K562 (cell line): ENCODE results near the gene B4GALNT4. TPM values are rescaled to one million over a fixed set of nuclear protein-coding genes. Genes with fewer than 3 reads are reported as not detected.

Experiments used
- CC2D1A ChIP-seq: fragments of 450-650 bp; IDR thresholded peaks from 2 replicates; pipeline ENCODE4 v1.6.1; 2017; ENCODE audit warnings: mild to moderate bottlenecking
- EGR1 ChIP-seq: fragments of 450-650 bp; conservative IDR thresholded peaks from 2 replicates; pipeline ENCODE4 v1.6.1; 2017; ENCODE audit warnings: mild to moderate bottlenecking
- ETV6 ChIP-seq, 3 experiments: fragments of 150-350 bp in 1 of 3; sonication (generic) in 1 of 3; formaldehyde crosslinking in 1 of 3; IDR thresholded peaks; 2 replicates each; pipeline versions ENCODE4 v1.6.1 to v1.8.0; 2014 to 2022; ENCODE audit warnings: borderline replicate concordance in 2 of 3, low read depth in 2 of 3, antibody characterized with exemption in 1 of 3, low read length in 1 of 3, mild to moderate bottlenecking in 1 of 3, missing genetic modification reagents in 1 of 3
- FOS ChIP-seq: IDR thresholded peaks from 3 replicates; pipeline ENCODE4 v1.6.1; 2011; ENCODE audit not compliant: insufficient read length; ENCODE audit errors: extremely low read depth
- FOXM1 ChIP-seq, 2 experiments: fragments of 450-650 bp in 1 of 2; sonication (generic) in 1 of 2; formaldehyde crosslinking in 1 of 2; IDR thresholded peaks; 2 replicates each; pipeline versions ENCODE4 v1.6.1 to v1.9.0; 2017 to 2022; ENCODE audit warnings: low read depth in 2 of 2, mild to moderate bottlenecking in 2 of 2, missing genetic modification reagents in 1 of 2, moderate library complexity in 1 of 2
- HDAC1 ChIP-seq, 2 experiments: fragments of 450-650 bp; IDR thresholded peaks; 2 replicates each; pipeline ENCODE4 v1.6.1; 2016 to 2017; ENCODE audit warnings: inconsistent platforms in 1 of 2, mild to moderate bottlenecking in 1 of 2, moderate library complexity in 1 of 2
- HNRNPUL1 ChIP-seq: fragments of 200-400 bp; formaldehyde crosslinking; IDR thresholded peaks from 2 replicates; pipeline ENCODE4 v1.6.1; 2017; ENCODE audit warnings: low read length
- ILK ChIP-seq: fragments of 450-650 bp; IDR thresholded peaks from 2 replicates; pipeline ENCODE4 v1.6.1; 2016; ENCODE audit warnings: missing genetic modification characterization, low read depth, mild to moderate bottlenecking, missing compliant biosample characterization, moderate library complexity, borderline replicate concordance
- JUN ChIP-seq, 2 experiments: sonication (generic) in 1 of 2; formaldehyde crosslinking in 1 of 2; IDR thresholded peaks; 2 replicates each; pipeline versions ENCODE4 v1.6.1 to v1.8.0; 2012 to 2022; ENCODE audit warnings: borderline replicate concordance in 2 of 2, mild to moderate bottlenecking in 2 of 2, improper control_type of control experiment in 1 of 2, low read depth in 1 of 2, low read length in 1 of 2, missing genetic modification reagents in 1 of 2
- KHSRP ChIP-seq: fragments of 450-650 bp; IDR thresholded peaks from 2 replicates; pipeline ENCODE4 v1.6.1; 2017
- KLF1 ChIP-seq: fragments of 450-650 bp; IDR thresholded peaks from 2 replicates; pipeline ENCODE4 v1.6.1; 2016; ENCODE audit warnings: missing genetic modification characterization, missing compliant biosample characterization
- LARP7 ChIP-seq: fragments of 450-650 bp; IDR thresholded peaks from 2 replicates; pipeline ENCODE4 v1.6.1; 2016
- MTF1 ChIP-seq: fragments of 250-450 bp; sonication (Bioruptor Pico); IDR thresholded peaks from 2 replicates; pipeline ENCODE4 v1.9.0; 2021; ENCODE audit warnings: moderate library complexity, mild to moderate bottlenecking, inconsistent platforms, borderline replicate concordance
- POLR2G ChIP-seq: fragments of 200-400 bp; formaldehyde crosslinking; IDR thresholded peaks from 2 replicates; pipeline ENCODE4 v1.6.1; 2017; ENCODE audit warnings: low read depth, mild to moderate bottlenecking, antibody characterized with exemption, low read length, moderate library complexity
- RBM22 ChIP-seq: fragments of 200-400 bp; formaldehyde crosslinking; IDR thresholded peaks from 2 replicates; pipeline ENCODE4 v1.6.1; 2018; ENCODE audit warnings: low read length, low read depth; ENCODE audit not compliant: poor library complexity, severe bottlenecking
- TRIM24 ChIP-seq, 2 experiments: fragments of 450-650 bp; IDR thresholded peaks; 2 replicates each; pipeline ENCODE4 v1.6.1; 2016
- ZBTB7A ChIP-seq: IDR thresholded peaks from 2 replicates; pipeline ENCODE4 v1.6.1; 2011; ENCODE audit warnings: low read depth, mild to moderate bottlenecking, low read length, moderate library complexity, borderline replicate concordance; ENCODE audit not compliant: control insufficient read depth
- ZC3H4 ChIP-seq: sonication (generic); formaldehyde crosslinking; IDR thresholded peaks from 2 replicates; pipeline ENCODE4 v1.9.0; 2021; ENCODE audit warnings: missing genetic modification reagents, borderline replicate concordance
- ZNF124 ChIP-seq: sonication (generic); formaldehyde crosslinking; IDR thresholded peaks from 2 replicates; pipeline ENCODE4 v1.8.1; 2022; ENCODE audit warnings: missing genetic modification reagents
- polyA plus RNA-seq, 8 experiments: library from polyadenylated mRNA; depleted of rRNA in 4 of 8; stranded (reverse) in 5 of 8; unstranded in 3 of 8; fragments of >200 nt; fragmentation: Nextera tagmentation in 2 of 8; fragmentation: Illumina TruSeq in 1 of 8; extraction: Ambion mirVana in 2 of 8; extraction: Trizol in 1 of 8; gene quantifications; 2 replicates each; pipeline versions ENCODE4 v1.2.1 to v1.2.3, GENCODE V29; 2011 to 2014; ENCODE audit warnings: inconsistent platforms in 1 of 8, missing spikeins in 1 of 8
- total RNA-seq, 7 experiments: library from RNA; depleted of rRNA in 6 of 7; stranded (reverse); fragments of >200 nt in 6 of 7; fragmentation: Illumina TruSeq in 2 of 7; extraction: Trizol in 2 of 7; gene quantifications; 2 replicates each; pipeline versions ENCODE4 v1.2.1 to v1.2.3, GENCODE V29; 2011 to 2021; ENCODE audit warnings: low replicate concordance in 1 of 7
- TF ChIP-seq, protein P1 (sequence below): sonication (generic); formaldehyde crosslinking; IDR thresholded peaks from 2 replicates; pipeline ENCODE4 v1.8.1; 2023; ENCODE audit warnings: mild to moderate bottlenecking, missing genetic modification reagents
- TF ChIP-seq, protein P2 (sequence below): fragments of 250-450 bp; sonication (Bioruptor Pico); IDR thresholded peaks from 2 replicates; pipeline ENCODE4 v1.8.0; 2021; ENCODE audit warnings: moderate library complexity, mild to moderate bottlenecking, inconsistent platforms
- TF ChIP-seq, protein P3 (sequence below): sonication (generic); formaldehyde crosslinking; IDR thresholded peaks from 2 replicates; pipeline ENCODE4 v1.9.0; 2022; ENCODE audit warnings: mild to moderate bottlenecking, missing genetic modification reagents

The B4GALNT4 gene
- total and polyA plus RNA-seq, 9 of the 15 experiments (the other 6 are each of a cell fraction or from before 2014, with no cell fraction given), result 0.20 to 37.1 (median 10.8) TPM; not detected in 1

DNA sequence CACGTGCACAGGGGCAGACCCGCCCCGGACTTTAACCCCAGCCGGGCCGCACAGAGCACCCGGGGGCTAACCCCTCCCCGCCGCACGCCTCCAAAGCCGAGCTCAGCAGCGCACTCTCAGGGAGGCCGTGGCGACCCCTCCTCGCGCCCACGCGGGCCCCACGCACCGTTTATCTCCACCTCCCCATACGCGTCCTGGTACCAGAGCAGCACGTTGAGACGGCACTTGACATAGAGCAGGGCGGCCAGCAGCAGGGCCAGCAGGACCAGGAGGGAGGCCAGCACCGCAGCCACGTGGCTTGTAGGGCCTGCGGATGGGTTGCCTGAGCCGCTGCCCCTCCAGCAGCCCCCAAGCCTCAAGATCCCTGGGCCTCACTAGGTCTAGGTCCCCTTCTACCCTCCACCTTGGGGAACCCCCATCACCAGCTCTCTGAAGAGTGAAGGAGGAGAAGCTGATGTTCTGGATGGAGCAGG, 38.4 kb downstream of the B4GALNT4 start (continued):
- TF ChIP-seq ZNF124 (0 out of 2 replicates have a peak, but pooled peaks have one; percentile 42), ETV6 (IDR thresholded peaks at IDR 0.05; ENCODE audit: borderline replicate concordance in 1 of 2, low read depth in 2 of 2, low read length in 1 of 2) (no peak), ETV6 (CRISPR knock-in tag; IDR thresholded peaks at IDR 0.05; ENCODE audit: borderline replicate concordance) (no peak), KLF1 (tag) (0 out of 2 replicates have a peak, but pooled peaks have one; percentile 24), JUN (IDR thresholded peaks at IDR 0.05; ENCODE audit: borderline replicate concordance, low read depth, low read length) (no peak), JUN (CRISPR knock-in tag; IDR thresholded peaks at IDR 0.05; ENCODE audit: borderline replicate concordance) (0 out of 2 replicates have a peak, but pooled peaks have one; percentile 51), EGR1 (peak; percentile 70), FOS (no peak), LARP7 (no peak), HNRNPUL1 (no peak), ZBTB7A (peak; percentile 39; the same call in 1 of the 2 replicates), RBM22 (peak; percentile 68), ZC3H4 (CRISPR knock-in tag) (peak; percentile 39; the same call in 1 of the 2 replicates), POLR2G (peak; percentile 72), CC2D1A (no peak), MTF1 (CRISPR knock-in tag) (no peak), HDAC1 (IDR thresholded peaks at IDR 0.05) (0 out of 4 replicates have a peak, but pooled peaks of 1 of the 2 experiments have one; percentile 8), ILK (tag) (no peak), TRIM24 (IDR thresholded peaks at IDR 0.05) (peak in 1 of 2 experiments; percentile 36; a peak in 1 of 4 replicates), FOXM1 (IDR thresholded peaks at IDR 0.05; ENCODE audit: low read depth) (no peak), FOXM1 (CRISPR knock-in tag; IDR thresholded peaks at IDR 0.05; ENCODE audit: low read depth) (no peak), KHSRP (no peak)
- TF ChIP-seq, protein P1, sequence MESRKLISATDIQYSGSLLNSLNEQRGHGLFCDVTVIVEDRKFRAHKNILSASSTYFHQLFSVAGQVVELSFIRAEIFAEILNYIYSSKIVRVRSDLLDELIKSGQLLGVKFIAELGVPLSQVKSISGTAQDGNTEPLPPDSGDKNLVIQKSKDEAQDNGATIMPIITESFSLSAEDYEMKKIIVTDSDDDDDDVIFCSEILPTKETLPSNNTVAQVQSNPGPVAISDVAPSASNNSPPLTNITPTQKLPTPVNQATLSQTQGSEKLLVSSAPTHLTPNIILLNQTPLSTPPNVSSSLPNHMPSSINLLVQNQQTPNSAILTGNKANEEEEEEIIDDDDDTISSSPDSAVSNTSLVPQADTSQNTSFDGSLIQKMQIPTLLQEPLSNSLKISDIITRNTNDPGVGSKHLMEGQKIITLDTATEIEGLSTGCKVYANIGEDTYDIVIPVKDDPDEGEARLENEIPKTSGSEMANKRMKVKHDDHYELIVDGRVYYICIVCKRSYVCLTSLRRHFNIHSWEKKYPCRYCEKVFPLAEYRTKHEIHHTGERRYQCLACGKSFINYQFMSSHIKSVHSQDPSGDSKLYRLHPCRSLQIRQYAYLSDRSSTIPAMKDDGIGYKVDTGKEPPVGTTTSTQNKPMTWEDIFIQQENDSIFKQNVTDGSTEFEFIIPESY, result peak; percentile 72
- TF ChIP-seq, protein P2, sequence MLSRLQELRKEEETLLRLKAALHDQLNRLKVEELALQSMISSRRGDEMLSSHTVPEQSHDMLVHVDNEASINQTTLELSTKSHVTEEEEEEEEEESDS (CRISPR knock-in tag), result no peak
- TF ChIP-seq, protein P3, sequence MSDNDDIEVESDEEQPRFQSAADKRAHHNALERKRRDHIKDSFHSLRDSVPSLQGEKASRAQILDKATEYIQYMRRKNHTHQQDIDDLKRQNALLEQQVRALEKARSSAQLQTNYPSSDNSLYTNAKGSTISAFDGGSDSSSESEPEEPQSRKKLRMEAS, result 0 out of 2 replicates have a peak, but pooled peaks have one; percentile 31
